ENCODE data around the gene CD2BP2. TPM values are rescaled to one million over a fixed set of nuclear protein-coding genes. Genes with fewer than 3 reads are reported as not detected.
"Not testable (repeated sequence)": the region's sequence is repeated elsewhere in the genome, so short reads cannot be mapped to it uniquely, and the experiment has no call there.

The CD2BP2 gene
- total RNA-seq, 4 donors from 2014 or later = 27.3 to 39.9 (median 35.4) TPM

DNA sequence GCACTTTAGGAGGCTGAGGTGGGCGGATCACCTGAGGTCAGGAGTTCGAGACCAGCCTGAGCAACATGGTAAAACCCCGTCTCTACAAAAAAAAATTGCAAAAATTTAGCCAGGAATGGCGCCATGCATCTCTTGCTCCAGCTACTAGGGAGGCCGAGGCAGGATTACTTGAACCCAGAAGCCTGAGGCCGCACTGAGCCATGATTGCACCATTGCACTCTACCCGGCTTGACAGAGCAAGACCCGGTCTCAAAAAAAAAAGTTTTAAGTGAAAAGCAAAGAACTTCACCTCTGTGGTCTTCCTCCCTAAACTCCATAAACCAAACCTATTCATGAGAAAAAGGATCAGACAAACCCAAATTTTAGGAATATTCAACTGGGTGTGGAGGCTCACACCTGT, 7.0 kb downstream of the CD2BP2 start:
- ATAC-seq (ENCODE audit: low FRiP score) (no peak), DNase-seq (ENCODE audit: low spot score) (no peak)
- TF ChIP-seq, protein P1, sequence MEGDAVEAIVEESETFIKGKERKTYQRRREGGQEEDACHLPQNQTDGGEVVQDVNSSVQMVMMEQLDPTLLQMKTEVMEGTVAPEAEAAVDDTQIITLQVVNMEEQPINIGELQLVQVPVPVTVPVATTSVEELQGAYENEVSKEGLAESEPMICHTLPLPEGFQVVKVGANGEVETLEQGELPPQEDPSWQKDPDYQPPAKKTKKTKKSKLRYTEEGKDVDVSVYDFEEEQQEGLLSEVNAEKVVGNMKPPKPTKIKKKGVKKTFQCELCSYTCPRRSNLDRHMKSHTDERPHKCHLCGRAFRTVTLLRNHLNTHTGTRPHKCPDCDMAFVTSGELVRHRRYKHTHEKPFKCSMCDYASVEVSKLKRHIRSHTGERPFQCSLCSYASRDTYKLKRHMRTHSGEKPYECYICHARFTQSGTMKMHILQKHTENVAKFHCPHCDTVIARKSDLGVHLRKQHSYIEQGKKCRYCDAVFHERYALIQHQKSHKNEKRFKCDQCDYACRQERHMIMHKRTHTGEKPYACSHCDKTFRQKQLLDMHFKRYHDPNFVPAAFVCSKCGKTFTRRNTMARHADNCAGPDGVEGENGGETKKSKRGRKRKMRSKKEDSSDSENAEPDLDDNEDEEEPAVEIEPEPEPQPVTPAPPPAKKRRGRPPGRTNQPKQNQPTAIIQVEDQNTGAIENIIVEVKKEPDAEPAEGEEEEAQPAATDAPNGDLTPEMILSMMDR (IDR thresholded peaks at IDR 0.05) = no peak

DNA sequence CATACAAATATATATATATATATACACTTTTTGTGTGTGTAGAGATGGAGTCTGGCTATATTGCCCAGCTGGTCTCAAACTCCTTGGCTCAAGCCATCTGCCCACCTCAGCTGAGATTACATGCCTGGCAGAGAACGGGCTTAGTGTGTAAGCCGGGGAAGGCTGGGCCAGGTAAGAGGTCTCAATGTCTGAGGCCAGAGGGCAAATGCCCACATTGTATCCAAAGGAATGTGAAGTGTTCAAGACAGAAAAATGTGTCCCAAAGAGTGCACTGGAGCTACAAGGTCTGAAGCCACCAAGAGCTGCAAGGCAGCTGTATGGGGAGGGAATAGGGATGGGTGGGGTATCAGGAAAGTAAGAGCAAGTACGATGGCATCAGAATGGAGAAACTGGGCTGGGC, 8.8 kb downstream of the CD2BP2 start:
- TF ChIP-seq, protein P1 (IDR thresholded peaks at IDR 0.05) = no peak
- DNase-seq (ENCODE audit: low spot score) (no peak), ATAC-seq (ENCODE audit: low FRiP score) (no peak)

DNA sequence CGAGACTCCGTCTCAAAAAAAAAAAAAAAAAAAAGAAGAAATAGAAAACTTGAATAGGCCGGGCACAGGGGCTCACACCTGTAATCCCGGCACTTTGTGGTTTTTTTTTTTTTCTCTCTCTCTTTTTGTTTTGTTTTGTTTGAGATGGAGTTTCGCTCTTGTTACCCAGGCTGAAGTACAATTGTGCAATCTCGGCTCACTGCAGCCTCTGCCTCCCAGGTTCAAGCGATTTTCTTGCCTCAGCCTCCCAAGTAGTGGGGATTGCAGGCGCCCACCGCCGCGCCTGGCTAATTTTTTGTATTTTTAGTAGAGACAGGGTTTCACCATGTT, 11.7 kb downstream of the CD2BP2 start:
- not testable (repeated sequence) for DNase-seq (ENCODE audit: low spot score); ATAC-seq (ENCODE audit: low FRiP score)

DNA sequence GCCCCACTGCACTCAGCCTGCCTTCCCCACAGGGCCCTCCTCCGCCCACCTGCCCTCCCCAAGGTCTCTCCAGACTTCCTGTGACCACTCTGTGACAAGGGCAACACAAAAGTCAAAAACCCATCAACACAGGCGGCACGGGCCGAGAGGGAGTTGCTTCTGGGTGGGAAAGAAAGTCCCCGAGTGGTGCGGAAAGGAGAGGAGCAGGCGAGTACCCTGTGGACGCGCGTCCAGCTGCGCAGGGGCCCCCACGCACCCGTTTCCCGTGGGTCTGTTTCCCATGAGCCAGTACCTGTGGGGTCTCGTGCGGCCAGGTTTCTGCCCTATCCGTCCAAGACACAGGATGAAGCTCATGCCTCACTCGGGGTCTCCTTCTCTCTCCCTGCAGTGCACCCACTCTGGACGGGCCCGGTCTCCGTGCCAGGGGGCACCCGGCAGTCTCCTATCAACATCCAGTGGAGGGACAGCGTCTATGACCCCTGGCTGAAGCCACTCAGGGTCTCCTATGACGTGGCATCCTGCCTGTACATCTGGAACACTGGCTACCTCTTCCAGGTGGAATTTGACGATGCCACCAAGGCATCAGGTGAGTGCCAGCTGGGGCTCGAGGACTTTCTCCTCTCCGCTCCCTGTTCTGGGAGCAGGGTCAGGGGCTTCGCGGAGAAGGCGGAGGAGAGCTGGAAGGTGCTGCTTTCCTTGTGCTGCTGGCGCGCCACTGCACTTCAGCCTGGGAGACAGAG, 12.2 kb downstream of the CD2BP2 start:
- TF ChIP-seq, protein P1 (IDR thresholded peaks at IDR 0.05) = no peak
- DNase-seq (ENCODE audit: low spot score) (no peak), ATAC-seq (ENCODE audit: low FRiP score) (no peak)

DNA sequence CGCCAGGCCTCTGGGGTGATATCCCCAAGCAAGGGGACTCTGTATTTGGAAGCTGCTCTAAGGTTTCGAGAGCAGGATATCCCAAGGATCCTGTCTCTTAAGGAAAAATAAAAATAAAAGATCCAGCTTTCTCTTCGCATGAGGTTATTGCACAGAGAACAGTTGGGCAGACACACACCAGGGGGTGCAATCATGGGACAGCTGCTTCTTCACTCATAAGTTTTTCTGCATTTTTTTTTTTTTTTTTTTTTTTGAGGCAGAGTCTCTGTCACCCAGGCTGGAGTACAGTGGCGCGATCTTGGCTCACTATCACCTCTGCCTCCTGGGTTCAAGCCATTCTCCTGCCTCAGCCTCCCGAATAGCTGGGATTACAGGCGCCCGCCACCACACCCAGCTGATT, 13.1 kb downstream of the CD2BP2 start:
- not testable (repeated sequence) for DNase-seq (ENCODE audit: low spot score); ATAC-seq (ENCODE audit: low FRiP score)

DNA sequence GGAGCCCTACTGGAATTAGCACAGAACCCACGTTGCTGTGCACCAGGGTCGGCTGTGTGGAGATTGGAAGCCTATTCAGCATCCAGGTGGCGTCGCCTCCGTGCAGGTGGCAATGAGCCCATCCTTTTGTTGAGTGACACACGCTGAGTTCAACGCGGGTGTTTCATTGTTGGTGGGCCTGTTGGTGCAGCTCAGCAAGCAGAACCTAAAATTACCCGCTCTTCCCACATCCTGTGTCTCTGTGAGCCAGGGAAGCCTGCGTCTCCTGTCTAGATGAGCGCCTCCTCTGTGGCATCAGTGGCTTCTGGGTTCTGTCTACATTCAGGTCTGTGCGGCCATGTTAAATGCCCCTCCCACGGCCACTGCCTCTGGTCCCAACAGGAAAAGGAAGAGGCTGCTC, 14.5 kb downstream of the CD2BP2 start:
- TF ChIP-seq, protein P1 (IDR thresholded peaks at IDR 0.05) = no peak
- ATAC-seq (ENCODE audit: low FRiP score) = no peak
- no peak for DNase-seq (ENCODE audit: low spot score)

DNA sequence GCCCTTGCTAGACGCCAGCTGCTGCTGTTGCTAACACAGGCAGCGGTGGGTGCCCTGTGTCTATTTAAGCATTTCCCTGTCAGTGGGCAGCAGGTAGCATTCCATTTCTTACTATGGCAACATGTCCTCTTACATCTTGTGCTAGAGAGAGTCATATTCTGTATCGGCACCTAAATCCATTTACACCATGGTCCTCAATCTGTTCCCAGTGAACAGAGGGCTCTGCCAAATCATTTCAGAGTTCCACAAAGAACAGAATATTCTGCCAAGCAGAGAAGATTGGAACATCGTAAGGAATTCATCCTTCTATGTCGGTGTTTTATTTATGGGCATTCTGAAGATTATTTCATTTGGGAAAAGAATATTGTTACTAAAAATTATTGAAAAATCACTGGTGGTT, 16.4 kb downstream of the CD2BP2 start:
- DNase-seq (ENCODE audit: low spot score); ATAC-seq (ENCODE audit: low FRiP score): not testable (repeated sequence)

DNA sequence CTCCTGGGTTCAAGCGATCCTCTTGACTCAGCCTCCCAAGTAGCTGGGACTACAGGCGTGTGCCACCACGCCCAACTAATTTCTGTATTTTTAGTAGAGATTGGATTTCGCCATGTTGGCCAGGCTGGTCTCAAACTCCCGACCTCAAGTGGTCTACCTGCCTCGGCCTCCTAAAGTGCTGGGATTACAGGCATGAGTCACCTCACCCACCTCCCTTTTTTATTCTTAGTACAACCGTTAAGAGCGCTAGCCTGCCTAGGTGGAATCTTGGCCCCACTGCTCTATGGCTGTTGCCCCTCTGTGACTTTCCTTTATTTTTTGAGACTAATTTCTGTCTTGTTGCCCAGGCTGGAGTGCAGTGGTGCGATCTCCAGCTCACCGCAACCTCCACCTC, 17.1 kb downstream of the CD2BP2 start:
- not testable (repeated sequence) for DNase-seq (ENCODE audit: low spot score); ATAC-seq (ENCODE audit: low FRiP score)

DNA sequence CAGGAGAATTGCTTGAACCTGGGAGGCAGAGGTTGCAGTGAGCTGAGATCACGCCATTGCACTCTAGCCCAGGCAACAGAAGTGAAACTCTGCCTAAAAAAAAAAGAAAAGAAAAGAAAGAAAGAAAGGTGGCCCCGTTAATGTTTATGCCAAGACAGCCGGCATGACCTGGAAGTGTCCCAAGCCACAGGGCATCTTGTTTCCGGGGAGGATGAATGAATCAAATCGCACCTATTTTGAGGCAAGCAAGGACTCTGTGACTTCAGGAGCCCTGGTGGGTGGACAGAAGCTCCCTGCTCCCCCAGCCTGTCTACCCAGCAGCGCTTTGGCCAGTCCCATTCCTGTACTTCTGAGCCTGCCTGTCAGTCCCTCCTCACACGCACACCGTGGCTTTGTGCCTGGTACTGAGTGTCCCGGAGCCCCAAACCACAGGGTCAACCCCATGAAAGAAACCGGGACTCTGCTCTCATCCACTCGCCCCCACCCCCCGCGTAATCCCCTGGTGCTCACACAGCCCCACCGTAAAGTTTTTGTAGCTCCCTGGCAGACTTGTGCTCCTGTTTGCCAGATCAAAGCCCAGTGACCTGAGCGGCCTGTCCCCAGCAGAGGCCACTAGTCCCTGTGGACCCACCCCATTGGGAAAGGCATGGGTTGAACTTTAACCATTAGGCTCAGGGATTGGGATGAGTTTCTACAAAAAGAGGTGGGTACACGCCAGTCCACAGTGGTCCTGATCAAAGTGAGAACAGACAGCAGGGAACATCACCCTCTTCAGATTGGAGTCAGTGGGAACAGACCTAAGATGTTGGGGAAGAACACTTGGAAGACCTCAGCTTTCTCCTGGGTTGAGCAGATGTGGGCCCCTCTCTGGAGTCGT, 19.3 kb downstream of the CD2BP2 start:
- TF ChIP-seq, protein P1 (IDR thresholded peaks at IDR 0.05) = no peak
- ATAC-seq (ENCODE audit: low FRiP score) (no peak), DNase-seq (ENCODE audit: low spot score) (no peak)

DNA sequence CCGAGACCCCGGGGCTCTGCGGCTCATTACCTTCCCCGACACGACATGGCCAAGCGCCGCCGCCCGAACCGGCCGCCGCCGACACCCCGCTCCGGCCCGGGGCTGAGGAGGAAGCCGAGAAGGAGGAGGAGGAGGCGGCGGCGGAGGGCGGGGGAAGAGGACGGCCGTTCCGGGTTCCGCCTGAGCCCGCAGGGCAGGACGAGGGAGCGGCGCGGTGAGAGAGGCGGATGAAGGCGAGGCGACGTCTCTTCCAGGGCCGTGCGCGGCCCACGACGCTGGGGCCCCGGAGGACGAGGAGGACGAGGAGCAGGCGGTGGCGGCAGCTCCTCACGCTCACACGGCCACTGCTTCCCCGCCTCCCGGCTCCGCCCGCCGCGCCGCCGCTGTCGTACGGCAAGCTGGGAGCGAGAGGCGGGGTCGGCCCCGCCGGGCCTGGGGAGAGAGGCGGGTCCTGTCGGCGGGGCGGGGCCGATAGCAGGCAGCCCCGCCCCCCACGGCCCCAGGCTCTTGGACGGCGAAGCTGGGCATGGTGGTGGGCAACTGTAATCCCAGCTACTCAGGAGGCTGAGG, 20.0 kb downstream of the CD2BP2 start:
- ATAC-seq (ENCODE audit: low FRiP score) = peak; percentile 93
- peak; percentile 53 for DNase-seq (ENCODE audit: low spot score)

DNA sequence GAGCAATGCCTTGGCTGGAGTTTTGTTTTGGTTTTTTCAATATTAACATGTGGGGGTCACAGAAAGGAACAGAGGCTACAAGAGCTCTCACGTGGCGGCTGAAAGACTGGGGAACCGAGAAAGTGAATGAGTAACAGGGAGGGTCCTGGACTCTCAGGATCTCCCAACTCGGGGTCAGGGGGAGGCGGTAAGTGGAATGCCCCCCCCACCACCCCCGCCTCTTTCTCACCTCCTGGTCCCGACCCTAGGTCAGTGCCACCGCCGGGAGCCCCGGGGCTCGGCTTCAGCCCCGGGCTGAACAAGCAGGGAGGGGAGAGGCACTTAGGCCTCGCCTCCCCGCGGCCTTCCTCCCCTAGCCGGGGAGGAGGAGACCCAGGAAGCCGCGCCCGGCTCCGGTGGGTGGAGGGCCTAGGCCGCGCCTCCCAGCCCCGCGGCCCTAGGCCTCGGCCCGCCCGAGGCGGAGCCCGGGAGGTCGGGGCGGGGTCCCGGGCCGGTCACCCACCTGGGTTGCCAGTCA, 20.6 kb downstream of the CD2BP2 start:
- not testable (repeated sequence) for DNase-seq (ENCODE audit: low spot score)
- ATAC-seq (ENCODE audit: low FRiP score) = peak; percentile 99

DNA sequence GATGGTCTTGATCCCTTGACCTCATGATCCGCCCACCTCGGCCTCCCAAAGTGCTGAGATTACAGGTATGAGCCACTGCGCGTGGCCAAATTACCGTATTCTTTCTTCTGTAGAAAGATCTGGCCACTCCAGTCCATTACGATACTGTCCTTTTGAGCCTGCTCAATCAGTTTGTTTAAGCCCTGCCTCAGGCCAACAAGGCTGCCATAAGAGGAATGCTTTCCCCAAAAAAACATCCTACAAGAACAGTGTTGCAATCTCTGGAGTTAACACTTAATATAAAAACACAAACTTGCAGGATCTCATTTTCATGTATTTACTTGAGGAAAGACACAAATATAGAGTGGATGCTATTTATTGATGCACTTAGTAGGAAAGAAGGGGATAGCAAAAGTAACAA, 30.9 kb downstream of the CD2BP2 start:
- not testable (repeated sequence) for ATAC-seq (ENCODE audit: low FRiP score); DNase-seq (ENCODE audit: low spot score)

DNA sequence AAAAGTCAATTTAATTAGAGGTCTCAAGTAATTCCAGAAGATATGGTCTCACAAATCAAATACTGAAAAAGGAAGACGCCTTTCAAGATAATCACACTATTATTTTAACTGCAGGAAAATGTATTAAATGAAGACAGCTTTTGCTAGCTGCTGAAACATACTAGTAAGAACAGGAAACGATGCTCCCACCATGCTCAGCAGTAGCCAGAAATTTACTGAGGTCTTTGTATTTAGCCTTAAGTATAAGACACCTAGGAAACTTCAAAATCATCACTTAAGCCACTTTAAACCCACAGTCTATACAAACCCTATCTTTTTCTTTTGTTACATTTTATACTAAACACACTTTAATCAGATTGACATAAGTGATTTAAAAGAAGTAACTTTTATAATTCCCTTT, 36.5 kb downstream of the CD2BP2 start:
- not testable (repeated sequence) for ATAC-seq (ENCODE audit: low FRiP score); DNase-seq (ENCODE audit: low spot score)
